Stimulated activated CD4-positive, alpha-beta T cell treated with anti-CD3 and anti-CD28 coated beads, Interleukin-1b, Interleukin-23, amount 100 ng/mL, for 48 hours (primary cell): ENCODE results near the gene AKR7A3.

Experiments used
- DNase-seq: peaks from one replicate; pipeline ENCODE4 v3.0.0-alpha.2; 2020

AKR7A3 gene

DNA sequence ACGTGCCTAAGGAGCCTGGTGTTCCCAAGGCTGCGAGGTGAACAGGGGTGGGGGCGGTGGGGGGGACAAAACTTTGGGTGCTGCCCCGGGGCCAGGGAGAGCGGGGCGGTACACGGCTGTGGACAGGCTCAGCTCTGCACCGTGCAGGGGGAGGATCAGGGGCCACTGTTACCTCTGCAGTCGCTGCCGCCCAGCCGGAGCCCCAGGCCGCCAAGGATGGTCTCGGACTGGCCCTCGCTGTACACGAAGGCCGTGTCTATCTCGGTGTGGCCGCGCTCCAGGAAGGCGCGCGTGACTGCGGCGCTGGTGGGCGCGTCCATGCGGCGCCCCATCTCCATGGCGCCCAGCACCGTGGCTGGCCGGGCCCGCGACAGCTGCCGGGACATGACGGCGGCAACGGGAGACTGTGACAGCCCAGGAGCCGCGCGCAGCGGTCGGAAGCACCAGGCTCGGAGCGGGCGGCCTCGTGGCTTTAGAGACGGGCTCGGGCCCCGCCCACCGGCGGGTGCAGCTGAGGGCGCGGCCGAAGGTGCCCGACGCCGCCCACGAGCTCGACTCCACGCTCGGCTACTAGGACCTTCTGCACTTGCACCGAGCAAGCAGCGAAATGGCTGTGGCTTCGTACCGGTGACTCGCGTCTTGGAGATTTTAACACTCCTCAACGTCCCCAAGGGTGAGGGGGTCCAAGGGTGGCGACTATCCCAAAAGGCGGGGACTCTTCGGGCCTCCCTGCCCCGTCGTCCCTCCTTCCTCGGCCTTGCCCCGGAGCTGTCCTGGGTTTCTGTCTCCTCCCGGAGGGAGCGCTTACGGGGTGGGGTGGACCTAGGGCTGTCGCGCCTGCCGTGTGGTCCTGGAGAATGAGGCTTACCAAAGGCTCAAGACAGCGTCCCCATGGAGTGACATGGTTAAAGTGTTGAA, at the start of gene AKR7A3:
TSS of gene AKR7A3 (minus strand) at position 447 of the 918 bp plus-strand sequence. CDS start at position 386, 61 bp downstream.
- DNase-seq: peak; percentile 68

DNA sequence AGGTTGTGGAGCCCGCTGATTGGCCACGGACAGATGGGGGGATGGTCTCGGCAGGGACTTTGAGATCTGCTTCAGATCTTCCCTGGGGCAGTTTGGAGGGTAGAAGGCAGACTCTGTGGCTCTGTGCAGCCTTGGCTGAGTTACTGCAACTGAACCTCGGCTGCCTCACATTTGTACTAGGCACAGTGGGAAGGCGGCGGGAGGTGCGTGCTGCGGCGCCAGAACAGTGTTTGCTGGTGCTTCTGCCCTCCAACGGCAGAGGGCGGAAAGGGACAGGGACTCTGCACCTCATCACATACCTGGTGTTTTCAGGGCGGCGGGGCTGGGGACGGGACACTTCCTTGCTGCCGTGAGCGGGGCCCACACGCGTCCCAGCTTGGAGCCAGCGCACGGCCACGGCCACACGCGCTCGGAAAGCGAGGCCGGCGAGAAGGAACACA, 49.8 kb upstream of the AKR7A3 start:
- no peak for DNase-seq

DNA sequence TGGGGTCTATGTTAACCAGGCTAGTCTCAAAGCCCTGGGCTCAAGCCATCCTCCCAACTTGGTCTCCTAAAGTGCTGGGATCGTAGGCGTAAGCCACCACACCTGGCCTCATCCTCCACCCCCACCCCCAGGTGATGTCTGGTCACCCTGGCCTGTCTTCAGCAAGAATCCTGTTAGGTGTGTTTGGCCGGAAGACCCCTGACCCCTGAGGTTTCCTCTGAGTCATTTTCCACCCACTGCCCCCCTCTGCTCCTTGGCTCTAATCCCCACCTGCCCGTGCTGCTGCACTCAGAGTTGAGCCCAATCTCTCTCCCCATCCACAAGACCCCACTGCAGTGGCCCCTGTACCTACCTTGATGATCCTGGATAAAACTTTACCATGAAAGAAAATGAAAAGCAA, 48.7 kb upstream of the AKR7A3 start:
- DNase-seq: no peak

DNA sequence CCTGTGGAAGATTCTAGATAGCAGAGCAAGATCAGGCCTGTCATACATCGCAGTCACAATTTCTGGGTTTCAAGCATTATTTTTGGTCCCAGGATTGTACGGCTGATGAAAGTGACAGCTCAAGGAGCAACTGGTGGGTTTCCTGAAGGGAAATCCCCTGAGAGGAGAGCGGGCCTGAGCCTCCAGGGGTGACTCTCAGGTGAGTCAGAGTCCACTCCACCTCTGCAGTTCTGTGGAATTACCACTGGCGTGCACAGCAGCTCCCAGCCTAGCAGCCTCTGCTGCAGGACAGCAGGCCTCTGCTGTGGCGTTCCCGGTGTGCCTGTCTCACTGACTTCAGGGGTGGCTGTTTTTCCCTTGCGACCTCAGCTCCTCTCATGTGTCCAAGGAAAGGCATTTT, 48.0 kb upstream of the AKR7A3 start:
- DNase-seq: peak; percentile 80

DNA sequence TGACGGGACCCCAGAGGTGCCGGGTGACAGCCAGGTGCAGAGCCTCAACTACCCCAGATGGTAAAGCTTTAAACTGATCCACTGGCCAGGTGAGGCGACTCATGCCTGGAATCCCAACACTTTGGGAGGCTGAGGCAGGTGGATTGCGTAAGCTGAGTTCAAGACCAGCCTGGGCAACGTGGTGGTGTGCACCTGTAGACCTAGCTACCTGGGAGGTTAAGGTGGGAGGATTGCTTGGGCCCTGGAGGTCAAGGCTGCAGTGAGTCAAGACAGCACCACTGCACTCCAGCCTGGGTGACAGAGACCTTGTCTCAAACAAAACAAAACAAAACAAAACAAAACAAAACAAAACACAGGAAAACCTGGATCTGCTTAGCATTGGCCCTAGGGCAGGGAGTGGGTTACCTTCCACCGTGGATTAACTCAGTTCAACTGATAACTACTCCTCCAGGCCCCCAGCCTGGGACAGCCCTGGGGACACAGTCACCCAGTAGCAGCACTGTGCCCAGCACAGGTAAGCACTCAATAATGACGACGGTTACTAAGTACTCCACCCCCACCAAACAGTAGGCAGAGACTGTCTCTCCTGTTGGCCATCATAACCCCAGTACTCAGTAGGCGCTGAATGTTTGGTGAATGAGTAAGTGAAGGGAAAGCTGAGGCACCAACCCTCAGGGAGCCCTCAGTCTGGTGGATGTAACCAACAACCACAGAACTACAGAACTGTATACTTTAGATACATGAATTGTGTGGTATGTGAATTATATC, 45.2 kb upstream of the AKR7A3 start:
- DNase-seq: no peak

DNA sequence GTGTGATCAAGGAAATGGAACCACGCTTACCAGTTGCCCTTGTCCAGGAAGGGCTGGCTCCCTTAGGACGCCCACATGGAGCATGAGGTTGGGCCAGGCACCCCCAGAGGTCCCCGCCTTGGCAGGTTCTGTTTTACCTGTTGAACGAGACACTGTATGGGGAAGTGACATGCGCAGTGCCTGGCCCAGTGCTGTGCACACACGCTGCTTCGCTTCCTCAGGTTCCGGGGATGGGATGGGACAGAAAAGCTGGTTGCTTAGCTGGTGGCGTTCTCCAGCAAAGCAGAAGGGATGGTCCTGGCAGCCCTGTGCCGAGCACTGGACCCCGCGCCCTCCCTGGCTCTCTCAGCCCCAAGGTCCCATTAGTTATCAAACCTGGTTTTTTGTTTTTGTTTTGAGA, 44.3 kb upstream of the AKR7A3 start:
- no peak for DNase-seq

DNA sequence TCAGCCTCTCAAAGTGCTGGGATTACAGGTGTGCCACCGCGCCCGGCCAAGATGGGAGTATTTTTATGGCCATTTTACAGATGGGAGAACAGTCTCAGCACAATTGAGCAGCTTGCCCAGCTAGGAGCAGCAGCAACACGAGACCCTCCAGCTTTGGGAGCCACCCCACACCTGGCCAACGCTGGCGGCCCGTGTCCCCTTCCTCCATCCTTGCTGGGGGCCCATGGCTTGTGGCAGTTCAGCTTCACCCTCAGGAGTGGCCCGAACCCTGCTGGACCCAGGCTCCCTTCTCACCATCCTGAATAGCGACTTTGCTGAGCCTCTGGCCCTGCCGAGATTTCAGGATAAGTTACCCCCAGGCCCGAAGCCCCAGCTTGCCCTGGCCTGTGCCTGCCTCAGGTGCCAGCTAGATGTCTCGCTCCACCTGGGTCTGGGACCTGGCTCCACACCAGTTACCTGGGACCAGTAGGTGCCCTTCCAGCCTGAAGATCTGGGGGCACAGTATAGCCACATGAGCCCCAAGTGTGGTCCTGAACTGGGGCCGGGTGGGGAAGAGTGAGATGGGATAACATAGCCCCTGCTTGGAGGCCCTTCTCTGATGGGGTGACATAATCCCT, 42.8 kb upstream of the AKR7A3 start:
- no peak for DNase-seq

DNA sequence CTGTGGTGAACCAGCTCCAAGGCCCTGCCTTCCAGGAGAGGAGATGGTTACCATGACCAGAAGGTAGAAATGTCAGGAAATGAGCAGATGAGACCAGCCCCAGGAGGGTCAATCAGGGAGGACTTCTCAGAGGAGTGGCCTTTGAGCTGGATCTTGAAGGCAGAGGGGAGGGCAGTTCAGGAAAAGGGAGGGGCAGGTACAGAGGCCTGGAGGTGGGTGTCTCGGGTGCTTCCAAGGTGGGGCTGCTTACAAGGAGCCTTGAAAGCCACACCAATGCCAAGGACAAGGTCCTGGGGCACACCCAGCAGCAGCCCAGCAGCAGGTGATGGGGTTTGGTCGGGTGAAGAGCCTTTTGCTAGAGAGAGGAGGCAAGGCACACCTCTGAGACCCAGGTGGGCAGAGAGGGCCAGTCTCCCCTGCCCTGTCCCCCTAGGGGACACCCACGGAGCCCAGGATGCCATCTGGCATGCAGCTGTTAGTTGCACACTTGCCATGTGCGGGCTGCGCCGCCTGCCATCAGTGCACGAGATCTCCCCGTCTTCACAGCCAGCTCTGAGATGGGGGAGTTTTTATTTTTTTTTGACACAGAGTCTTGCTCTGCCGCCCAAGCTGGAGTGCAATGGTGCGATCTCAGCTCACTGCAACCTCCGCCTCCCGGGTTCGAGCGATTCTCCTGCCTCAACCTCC, 42.0 kb upstream of the AKR7A3 start:
- no peak for DNase-seq

DNA sequence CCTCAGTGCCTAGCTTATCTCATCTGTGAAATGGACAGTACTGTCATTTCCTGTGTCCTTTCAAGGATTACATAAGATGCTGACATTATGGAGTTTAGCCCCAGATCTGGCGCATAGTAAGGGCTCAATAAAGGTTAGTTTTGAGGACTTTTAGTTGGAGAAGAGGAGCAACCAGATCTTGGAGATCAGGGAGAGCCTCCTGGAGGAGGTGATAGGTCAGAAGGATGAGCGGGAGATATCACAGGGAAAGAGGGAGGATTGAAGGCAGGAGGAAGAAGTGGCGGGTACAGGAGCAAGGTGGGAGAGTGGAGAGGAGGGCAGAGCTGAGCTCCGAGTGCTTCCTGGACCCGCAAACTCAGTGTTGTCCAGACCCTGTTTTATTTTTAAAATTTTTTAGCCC, 41.0 kb upstream of the AKR7A3 start:
- DNase-seq: no peak

DNA sequence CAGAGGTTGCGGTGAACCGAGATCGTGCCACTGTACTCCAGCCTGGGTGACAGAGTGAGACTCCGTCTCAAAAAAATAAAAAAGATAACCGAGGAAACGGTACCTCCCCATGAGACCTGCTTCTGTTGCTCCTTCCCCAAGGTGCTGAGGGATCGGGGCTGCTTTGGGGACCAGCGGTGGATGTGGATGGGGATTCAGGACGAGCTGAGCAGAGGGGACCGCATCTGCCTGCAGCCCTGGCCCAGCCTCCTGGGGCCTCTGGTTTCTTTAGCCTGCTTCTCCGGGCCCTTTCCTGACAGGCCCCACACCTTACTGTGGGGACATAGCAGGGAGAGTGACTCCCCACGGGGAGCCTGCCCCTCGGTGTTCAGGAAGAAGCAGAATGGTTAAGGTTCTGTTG, 40.6 kb upstream of the AKR7A3 start:
- DNase-seq: no peak

DNA sequence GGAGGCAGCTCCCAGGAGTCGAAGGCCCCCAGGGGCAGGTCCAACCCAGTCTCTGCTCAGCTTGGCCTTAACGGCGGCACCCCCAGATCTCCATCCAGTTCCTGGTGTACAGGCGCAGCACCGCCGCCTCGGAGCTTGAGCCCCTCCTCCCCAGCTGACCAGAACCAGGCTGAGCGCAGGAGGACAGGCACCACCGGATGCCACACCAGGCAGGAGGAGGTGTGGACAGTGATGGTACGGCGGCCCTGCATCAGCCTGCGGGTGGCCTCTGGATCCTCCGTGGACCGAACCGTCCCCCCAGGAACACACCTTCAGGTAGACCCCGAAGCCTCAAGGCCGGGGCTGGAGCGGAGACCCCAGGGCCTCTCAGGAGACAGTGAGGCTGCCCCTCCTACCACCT, 39.9 kb upstream of the AKR7A3 start:
- no peak for DNase-seq

DNA sequence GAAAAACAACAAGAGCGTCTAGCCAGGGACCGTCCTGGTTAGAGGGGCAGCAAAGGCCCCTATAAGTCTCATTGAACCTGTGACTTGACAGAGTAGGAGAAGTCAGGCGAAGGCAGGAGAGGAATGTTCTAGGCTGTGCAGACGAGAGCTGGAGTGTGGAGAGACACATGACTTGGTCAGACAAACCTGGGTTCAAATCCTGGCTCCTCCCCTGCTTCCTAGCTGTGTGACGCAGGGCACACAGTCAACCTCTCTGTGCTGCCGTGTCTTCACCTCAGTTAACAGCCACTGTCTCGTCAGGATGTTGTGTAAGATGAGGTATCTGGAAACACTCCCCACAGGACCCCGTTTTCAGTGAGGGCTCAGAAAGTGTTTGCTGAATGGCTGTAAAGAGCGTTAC, 39.2 kb upstream of the AKR7A3 start:
- DNase-seq: no peak

DNA sequence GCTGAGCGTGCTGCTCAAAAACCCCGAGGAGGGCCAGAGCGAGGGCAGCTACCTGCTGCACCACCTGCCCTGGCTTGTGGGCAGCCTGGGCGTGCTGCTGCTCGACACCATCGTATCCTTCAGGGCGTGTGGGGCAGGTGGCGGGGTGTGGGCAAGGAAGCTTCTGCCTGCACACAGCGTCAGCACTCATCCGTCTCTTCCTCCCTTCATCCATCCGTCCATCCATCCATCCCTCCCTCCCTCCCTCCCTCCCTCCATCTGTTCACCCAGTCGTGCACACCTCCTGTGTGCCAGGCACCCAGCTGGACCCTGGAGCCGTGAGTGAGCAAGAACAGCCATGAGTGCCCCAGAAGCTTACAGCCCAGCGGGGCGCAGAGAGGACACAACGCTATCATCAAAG, 38.7 kb upstream of the AKR7A3 start:
- DNase-seq: no peak

DNA sequence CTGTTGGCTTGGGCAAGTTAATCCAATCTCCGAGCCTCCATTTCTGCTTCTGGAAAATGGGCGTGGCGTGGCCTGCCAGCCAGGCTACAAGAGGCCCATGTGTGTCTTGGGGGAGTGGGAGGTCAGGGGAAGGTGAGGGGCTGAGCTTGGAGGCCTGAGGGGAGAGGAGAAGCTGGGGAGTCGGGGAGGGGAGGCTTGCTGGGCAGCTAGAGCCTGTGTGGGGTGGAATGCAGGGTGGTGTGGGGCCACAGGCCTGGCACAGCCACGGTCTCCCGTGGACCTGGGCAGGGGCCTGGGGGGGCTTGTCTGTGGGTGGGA, 38.1 kb upstream of the AKR7A3 start:
- no peak for DNase-seq

DNA sequence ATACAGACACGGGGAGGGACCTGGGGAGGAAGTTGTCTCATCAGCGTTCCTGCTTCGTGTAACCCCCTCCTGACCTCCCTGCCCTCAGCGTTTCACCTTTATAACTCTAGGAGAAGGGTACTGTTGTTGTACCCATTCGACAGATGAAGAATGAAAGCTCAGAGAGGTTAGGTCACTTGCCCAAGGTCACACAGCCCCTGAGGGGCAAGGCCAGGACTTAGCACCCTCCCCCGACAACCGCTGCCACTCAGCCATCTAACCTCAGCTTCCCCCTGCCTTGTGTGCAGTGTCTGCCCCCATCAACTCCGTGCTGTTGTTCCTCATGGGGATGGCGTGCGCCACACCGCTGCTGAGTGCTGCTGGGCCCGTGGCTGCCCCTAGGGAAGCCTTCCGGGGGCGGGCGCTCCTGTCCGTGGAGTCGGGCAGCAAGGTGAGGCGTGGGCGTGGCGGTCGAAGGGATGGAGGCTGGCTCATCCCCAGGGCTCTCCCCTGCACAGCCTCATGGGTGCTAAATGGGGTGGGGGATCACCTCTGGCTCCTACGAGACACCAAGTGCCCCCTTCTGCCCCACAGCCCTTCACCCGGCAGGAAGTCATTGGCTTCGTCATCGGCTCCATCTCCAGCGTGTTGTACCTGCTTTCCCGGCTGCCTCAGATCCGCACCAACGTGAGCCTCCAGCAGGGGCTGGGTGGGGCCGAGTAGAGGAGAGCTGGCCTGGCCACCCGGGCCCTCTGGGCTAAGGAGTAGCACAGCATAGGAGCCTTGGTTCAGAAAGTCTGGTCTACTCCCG, 37.6 kb upstream of the AKR7A3 start:
- DNase-seq: no peak

DNA sequence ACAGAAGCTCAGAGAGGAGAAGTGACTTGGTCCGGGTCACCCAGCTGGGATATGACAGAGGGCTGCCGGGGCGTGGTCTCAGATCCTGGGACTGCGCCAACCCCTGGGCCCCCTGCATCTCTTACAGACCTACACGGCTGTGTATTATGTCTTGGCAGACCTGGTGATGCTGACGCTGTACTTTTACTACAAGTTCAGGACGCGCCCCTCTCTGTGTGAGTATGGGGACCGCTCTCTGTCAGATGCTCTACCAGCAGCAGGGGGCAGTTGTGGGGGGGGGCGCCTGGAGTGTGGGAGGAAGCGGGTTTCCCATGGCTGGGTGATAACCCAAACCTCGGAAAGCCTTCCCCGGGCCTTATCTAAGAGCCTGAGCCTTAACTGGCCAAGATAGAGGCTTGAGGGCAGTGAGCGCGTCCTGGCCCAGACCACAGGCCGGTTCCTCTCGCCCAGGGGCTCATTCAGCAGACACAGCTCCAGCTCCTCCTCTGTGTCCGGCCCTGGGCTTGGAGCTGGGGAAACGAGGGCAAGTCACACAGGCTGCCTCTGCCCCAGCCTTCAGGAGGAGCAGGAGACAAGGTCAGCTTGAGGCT, 36.9 kb upstream of the AKR7A3 start:
- no peak for DNase-seq

DNA sequence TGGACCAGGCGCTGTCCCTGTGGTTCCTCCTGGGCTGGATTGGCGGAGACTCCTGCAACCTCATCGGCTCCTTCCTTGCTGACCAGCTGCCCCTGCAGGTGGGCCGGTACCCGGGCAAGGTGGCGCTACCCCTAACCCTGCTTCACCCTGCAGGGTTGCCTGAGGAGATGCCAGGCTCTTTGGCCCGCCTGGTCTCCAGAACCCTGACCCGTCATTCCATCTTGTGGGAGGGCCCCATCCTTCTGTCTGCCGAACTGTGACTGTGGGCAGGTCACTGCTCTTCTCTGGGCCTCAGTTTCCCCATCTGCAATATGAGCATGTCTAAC, 36.1 kb upstream of the AKR7A3 start:
- DNase-seq: no peak

DNA sequence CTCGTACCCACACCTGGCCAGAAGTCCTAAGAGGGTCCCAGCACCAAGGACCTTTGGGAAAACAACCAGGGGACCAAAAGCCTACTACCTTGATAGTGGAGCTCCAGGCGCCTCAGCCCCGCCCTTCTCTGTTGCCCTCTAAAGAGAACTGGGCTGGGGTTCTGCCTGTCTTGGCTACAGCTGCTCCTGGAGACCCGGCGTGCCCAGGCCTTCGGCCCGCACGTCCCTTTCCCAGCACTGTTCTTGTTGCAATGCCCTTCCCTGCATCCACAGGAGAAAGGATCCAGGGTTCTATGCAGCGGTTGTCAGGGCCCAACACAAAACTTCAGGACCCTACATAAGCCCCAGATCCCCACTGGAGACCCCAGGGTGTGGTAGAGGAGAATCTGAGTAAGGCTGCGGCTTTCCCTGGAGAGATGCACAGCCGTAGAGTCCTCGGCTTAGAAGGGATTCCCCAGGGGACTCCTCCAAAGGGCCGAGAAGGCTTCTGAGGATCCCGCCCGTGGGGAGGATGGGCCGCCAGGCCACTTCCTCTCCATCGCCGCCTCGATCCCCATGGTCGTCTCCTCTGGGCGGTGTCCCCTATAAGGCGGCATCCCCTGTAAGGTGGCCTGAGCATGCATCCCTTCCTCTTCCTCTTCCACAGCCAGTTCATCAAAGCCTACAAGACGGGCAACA, 35.6 kb upstream of the AKR7A3 start:
- DNase-seq: no peak

DNA sequence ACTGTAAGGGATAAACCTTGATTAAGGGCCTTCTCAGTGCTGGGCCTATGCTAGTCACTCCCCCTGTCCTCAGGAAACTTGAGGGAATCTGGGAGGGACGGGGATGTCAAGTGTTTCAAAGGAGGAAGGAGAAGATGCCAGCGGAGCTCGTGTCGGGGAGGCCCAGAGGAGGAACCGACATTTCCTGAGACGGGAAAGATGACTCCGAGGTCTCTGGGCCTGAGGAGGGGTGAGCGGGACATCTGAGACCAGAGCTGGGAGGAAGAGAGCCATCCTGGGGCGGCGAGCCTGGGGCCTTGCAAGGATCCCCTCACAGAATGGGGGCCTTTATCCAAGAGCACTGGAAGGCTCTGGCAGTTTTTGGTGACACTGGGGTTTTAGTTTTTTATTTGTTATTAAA, 33.9 kb upstream of the AKR7A3 start:
- DNase-seq: no peak

DNA sequence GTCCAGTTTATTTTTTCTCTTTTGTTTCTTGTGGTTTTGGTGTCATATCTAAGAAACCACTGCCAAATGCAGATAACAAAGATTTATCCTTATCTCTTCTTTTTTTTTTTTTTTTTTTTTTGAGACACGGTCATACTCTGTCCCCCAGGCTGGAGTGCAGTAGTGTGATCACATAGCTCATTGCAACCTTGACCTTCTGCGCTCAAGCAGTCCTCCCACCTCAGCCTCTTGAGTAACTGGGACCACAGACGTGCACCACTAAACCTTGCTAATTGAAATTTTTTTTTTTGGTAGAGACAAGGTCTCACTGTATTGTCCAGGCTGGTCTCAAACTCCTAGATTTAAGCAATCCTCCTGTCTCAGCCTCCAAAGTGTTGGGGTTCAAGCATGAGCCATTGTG, 32.5 kb upstream of the AKR7A3 start:
- DNase-seq: no peak

DNA sequence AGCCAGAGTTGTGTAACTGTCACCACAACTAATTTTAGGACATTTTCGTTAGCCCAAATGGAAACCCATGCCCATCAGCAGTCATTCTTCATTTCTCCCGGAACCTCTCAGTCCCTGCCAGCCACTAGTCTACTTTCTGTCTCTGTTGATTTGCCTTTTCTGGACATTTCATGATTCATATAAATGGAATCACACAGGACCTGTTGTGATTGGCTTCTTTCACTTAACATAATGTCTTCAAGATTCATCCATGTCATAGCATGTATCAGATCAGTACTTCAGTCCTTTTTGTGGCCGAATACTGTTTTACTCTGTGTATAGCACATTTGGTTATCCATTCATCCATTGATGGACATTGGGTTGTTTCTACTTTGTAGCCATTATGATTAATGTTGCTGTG, 30.6 kb upstream of the AKR7A3 start:
- DNase-seq: no peak
